GM18907 (cell line): ENCODE data around the gene CMTM3.
"Not testable (repeated sequence)": the region's sequence is repeated elsewhere in the genome, so short reads cannot be mapped to it uniquely, and the experiment has no call there.

Experiments used
- ATAC-seq: cut with Tn5 transposase; IDR thresholded peaks from one replicate; pipeline ENCODE4 v1.9.1; 2021; ENCODE audit warnings: mild to moderate bottlenecking, moderate library complexity; ENCODE audit not compliant: unreplicated experiment

CMTM3 gene

DNA sequence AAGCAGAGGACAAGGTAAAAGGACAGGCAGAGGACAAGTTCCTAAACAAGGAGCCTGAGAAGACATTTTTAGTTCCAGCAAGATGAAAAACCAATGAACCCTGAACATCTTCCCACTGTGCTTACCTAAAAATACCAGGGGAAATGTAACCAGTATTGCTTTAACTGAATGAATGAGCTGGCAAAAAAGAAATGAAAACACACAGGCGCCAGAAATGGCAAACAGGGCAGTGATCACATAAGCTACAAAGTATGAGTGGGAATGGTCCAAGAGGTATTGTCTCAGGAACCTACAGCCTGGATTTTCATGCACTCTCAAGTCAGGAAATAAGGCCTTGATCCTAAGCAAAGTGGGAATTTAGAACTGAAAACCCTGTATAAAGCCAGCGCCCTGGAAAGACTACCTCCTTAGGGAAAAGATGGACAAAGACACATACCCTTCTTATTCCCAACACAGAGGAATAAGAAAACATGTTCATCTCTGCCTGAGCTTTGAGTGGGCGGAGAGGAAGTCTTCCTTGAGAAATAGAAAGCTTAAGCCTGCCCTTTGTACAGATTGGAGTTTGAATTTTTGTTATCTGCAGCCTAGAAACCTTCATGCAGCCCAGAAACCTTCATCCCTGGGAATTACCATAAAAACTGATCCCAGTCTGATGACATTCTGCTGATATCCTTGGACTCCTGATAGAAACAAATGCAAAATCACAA lies 23.1 kb upstream of the CMTM3 start:
- ATAC-seq: no peak

DNA sequence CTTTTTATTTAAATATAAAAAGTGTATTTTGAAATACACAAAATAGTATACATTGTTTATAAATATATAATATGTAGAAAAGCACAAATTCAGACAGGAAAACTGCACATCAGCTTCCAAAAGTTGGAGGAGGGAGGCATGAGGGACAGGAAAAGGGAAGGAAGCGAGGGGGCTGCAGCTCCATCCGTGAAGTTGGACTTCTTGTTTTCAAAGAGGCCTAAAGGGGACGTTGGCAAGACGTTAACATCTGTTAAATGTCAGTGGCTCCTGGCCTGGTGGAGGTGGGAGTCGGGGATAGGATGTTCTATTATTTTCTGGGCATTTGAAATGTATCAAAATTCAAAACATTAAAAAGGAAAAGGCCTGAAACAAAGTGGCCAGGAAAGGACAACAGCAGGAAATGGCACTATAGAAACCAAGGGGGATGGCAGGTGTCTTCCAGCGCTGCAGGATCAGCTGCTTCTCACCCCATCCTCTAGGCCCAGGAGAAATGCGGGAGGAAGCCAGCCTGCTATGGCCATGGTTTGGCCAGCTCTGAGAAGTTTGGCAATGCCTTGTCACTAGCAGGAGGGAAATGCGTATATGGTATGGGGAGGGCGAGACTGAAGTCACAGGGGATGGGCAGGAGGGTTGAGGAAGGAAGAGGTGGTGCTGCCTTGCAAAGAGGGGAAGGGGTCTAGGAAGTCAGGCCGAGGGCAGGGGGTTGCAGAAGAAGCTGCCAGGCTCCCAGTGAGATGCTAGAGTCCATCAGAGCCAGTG lies 18.8 kb upstream of the CMTM3 start:
- no peak for ATAC-seq

DNA sequence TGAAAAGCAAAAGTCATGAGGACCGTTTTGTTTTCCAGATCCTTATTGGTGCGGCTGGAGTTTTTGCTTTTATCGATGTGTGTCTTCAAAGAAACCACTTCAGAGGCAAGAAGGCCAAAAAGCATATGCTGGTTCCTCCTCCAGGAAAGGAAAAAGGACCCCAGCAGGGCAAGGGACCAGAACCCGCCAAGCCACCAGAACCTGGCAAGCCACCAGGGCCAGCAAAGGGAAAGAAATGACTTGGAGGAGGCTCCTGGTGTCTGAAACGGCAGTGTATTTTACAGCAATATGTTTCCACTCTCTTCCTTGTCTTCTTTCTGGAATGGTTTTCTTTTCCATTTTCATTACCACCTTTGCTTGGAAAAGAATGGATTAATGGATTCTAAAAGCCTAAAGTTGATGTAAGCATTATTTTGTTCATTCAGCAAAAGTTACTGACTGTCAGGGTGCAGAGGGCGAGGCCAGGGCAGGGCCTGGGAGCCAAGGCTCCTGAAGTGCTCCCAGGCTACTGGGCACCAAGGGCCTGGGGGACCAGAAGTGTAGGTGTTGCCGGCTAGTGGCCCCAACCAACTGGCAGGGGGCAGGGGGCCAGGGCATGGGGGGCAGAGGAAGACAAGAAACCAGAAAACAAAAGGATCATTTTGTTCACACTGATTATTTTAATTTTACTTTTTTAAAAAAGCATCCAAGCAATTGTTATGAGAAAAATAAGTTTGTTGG lies 16.5 kb upstream of the CMTM3 start:
- no peak for ATAC-seq

DNA sequence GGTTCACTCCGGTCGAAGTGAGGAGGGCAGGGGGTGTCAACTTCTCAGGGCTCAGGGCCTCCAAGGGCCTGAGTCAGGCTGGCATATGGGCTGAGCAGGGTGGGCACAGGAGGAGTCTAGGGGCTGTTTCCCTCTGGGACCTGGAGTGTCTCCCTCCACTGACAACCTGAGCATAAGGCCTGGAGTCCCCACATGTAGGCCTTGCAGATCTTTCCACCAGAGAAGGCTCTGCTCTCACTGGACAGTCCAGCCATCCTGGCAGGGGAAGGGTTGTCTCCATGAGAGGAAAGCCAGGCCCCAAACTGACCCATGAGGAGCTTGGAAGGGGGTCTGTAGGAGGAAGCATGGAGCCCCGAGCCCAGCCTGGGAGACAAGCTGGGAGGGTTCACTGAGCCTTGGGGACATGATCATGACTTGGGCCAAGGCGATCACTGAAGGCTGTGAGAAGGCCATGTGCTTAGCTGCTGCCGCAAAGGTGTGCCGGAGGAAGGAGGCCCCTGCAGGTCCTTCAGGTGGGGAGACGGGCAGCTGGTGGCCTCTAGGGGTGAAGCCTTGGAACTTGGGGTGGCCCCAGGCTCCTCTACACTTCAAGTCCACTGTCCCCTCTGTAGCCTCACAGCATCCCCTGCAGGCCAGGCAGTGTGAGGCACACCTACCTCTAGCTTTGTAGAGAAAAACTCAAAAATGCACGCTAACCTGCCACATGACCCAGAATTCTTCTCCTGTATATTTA lies 15.4 kb upstream of the CMTM3 start:
- no peak for ATAC-seq

DNA sequence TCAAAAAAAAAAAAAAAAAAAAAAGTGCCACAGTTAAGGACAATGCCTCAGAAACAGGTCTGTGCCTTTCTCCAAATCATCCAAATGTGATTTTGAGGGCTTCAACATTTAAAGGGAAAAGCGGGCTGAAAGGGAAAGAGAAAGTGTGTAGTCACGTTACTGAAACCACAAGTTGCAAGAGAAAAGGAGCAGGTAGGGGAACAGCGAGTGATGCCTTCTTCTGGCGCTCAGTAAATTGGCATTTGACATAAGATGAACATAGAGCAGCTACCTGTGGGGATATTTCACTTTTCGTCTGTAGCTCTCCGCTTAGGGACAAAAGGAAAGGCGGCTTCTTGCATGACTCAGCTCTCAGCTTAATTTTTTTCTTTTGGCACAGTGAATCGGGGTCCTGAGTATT lies 14.2 kb upstream of the CMTM3 start:
- ATAC-seq: no peak

DNA sequence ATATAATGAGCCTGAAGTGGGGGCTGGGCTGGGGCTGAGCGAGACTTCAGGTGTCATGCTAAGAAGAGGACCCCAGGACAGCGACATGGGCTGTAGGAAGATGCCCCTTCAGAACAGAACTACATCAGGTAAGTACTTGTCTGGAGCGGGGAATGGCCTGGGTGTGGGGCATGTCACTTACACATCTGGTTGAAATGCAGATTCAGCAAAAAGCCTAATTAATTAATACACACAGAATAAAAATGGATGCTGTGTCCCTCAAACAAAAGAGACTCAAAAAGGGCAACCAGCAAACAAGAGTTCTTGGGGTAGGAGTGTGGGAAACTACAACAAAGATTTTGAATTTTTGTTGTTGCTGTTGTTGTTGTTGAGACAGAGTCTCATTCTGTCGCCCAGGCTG lies 13.5 kb upstream of the CMTM3 start:
- ATAC-seq: no peak

DNA sequence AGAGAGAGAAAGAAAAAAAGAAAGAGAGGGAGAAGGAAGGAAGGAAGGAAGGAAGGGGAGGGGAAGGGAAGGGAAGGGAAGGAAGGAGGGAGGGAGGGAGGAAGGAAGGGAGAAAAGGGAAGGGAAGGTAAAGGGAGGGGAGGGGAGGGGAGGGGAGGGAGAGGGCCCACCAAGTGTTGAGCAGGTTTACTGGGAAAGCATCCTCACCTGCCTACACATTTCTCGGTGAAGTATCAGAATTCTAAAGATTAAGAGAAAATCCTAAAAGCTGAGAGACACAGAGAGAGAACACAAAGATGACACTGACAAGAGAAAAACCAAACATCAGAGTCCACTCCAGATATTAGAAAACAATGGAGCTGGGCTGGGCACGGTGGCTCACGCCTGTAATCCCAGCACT lies 12.3 kb upstream of the CMTM3 start:
- ATAC-seq: no peak

DNA sequence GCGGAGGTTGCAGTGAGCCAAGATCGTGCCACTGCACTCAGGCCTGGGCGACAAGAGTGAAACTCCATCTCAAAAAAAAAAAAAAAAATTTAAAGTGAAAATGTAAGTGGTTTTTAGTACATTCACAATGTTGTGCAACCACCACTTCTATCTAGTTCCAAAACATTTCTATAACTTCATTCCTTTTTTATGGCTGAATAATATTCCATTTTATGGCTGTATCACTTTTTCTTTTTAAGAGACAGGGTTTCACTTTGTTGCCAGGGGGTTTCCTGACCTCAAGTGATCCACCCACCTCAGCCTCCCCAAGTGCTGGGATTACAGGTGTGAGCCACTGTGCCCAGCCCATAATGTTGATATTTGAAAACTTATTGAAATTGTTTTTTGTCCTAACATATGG lies 11.7 kb upstream of the CMTM3 start:
- ATAC-seq: no peak

DNA sequence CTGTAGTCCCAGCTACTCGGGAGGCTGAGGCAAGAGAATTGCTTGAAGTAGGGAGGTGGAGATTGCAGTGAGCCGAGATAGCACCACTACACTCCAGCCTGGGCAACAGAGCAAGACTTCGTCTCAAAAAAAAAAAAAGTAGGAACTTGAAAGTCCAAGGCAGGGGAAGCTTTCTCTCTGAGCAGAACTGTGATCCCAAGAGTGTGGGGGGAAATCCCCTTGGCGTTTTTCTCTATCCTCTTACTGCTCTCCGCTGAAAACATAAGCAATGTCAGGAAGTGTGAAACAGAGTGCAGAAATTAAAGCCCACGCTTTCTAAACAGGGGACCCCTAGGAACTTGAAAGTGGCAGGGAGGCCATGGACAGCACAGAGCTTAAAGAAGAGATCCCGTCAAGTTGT lies 9.8 kb upstream of the CMTM3 start:
- no peak for ATAC-seq

DNA sequence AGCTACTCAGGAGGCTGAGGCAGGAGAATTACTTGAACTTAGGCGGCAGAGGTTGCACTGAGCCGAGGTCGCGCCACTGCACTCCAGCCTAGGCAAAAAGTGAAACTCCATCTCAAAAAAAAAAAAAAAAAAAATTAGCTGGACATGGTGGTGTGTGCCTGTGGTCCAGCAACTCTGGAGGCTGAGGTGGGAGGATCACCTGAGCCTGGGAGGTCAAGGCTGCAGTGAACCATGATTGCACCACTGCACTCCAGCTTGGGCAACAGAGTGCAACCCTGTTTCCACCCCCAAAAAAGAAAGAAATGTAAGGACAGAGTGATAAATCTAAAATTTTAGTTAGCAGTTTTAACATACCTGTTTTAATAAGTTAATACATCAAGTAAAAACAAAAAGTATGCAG lies 7.9 kb upstream of the CMTM3 start:
- not testable (repeated sequence) for ATAC-seq

DNA sequence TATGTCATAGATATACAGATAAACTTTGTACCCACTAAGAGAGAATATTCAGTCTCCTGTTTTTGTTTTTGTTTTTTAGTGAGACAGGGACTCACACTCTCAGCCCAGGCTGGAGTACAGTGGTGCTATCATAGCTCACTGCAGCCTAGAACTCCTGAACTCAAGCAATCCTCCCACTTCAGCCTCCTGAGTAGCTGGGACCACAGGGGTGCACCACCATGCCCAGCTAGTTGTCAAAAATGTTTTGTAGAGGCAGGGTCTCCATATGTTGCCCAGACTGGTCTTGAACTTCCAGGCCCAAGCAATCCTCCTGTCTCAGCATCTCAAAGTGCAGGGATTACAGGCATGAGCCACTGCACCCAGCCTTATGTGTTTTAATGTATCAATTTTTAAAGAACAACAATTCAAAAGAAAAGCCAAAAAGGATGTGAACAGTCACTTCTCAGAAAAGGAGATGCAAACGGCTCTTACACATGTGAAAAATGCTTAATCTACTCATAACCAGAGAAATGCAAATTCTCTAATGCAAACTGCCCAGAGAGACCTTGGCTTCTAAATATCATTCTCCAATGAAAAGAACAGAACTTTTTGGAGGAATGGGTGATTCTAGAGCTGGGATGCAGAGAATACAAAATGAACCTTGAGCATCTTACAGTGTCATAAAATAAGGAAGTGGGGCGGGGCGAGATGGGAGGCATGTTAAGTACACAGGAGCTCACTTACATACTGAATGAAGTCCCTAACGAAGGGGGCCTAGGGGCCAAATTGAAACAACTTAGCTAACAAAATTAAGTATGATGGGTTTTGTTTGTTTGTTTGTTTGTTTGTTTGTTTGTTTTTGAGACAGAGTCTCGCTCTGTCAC lies 7.3 kb upstream of the CMTM3 start:
- ATAC-seq: no peak

DNA sequence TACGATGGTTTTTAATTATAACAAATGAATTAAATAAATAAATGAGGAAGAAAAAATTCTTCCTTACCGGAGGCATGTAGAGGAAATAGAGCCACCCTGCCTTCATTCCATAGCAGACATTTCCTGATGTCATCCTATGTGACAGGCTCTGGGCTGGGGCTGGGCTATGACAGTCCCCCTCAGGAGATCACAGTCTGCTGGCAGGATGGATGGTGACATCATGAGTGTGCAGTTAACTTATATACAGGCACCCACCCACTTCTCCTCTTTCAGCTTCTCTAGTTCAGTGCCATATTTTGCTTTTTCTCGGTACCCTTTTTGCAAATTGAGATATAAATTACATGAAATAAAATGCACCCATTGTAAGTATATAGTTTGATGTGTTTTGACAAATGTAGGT lies 6.4 kb upstream of the CMTM3 start:
- ATAC-seq: no peak

DNA sequence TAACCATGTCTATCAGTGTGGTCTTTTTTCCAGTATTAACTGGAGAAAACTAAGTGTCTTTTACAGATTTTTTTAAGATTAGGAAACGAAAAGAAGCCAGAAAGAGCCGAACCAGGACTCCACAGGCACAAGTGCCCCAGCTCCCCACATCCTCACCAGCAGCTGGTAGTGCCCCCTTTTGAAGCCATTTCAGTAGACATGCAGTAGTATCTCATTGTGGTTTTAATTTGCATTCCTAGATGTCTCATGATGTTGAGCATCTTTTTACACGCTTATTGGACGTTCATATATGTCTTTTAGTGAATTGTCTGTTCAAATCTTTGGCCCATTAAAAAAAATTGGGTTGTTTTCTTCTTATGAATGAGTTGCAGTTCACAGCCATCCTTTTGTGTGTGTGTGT lies 4.8 kb upstream of the CMTM3 start:
- no peak for ATAC-seq

DNA sequence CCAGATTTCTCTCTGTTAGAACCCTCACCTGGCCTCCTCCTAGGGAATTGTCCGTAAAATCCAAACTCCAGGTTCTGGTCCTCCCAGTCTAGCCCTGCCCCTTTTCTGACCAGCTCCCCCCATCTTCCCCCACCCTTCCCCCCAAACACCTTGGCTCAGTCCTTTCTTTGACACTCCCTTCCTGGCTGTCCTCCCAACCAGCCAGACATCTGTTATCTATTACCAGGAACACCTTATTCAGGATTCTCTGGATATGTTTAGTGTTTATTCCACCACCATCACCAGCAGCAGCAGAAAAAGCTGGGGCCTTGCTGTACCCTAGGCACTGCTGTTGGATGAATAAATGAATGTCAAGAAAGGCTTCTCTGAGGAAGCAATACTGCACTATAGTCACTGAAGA lies 4.0 kb upstream of the CMTM3 start:
- no peak for ATAC-seq

DNA sequence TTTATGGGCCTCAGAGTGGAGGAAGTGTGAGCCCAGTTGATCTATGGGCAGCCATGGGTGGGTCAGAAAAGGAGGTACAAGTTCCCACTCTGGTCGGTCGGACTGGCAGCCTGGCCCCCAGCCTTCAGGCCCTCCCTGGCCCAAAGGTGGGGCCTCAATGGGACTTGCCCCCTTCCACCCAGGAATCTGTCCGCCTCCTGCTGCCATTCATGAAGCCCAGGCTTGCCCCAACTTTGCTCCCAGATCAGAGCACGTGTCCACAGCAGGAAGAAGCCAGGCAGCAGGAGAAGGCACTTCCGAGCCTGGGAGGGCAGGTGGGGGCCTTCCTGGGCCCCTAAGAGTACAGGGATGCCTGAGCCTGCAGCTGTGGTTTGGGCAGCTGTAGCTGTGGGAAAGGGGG lies 3.0 kb upstream of the CMTM3 start:
- ATAC-seq: no peak

DNA sequence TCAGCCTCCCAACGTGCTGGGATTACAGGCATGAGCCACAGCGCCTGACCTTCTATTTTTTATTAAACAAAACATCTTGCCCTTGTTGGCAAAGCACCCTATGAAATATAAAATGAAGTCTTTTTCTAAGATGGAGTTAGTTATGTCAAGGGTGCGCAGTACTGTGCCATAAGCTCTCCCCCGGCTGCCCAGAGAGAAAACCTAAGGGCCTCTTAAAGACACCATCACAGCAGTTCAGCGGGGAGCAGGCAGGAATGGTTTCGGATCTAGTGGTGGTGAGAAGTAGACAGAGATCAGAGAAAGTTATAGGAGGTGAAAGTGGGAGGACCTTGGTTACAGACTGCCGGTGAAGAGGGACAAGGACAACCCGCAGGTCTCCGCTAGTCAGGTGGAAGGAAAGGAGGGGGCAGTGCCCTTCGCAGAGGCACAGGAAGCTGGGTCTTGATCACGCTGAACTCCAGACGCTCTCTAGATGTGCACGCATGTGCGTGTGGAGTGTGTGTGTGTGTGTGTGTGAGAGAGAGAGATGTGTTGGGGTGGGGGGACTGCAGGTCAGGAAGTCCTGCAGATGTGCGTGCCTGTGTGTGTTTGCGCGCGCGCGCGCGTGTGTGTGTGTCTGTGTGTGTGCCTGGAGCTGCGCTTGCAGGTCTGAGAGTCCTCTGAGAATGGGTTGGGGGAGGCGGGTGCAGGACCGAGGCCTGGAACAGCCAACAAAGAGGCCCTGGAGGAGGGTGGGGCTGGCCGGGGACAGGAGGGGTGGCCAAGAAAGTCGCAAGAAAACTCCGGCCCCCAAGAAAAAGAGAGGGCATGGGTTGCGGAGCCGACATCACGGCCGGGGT lies 748 bp upstream of the CMTM3 start:
- ATAC-seq: no peak

DNA sequence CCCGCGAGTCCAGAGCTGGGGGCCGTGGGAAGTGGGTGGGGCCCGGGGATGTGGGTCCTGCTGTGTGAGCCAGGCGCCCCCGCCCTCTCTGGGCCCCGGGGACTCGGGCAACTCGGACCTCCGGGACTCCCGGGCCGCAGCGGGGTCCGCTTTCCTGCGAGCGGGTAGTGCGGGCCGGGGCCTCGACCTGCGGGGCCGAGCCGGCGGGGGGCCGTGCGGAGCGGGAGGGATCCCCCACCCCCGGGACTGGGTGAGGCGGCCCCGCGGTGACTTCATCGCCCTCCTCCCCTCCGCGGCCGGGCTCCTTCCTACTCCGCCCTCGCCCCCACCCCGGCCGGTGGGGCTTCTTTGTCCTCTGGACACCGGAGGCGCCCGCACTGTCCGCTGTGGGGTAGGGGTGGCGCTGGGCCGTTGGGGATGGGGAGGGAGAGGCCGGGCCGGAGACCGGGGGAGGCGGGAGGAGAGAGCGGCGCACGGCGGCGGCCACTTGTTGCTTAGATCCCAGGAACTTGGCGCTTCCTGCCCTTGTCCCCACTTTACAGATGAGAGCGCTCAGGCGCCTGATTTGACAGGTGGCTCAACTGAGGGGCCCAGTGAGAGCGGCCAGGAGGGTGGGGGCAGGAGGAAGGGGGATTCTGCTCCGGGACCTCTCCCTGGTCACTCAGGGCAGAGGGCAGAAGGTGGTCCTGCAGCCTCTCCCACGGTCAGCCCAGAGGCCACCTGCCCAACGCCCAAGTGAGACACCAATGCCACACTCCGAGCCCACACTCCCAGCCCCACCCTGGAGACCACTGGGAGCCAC lies 874 bp downstream of the CMTM3 start:
- peak; percentile 3 for ATAC-seq

DNA sequence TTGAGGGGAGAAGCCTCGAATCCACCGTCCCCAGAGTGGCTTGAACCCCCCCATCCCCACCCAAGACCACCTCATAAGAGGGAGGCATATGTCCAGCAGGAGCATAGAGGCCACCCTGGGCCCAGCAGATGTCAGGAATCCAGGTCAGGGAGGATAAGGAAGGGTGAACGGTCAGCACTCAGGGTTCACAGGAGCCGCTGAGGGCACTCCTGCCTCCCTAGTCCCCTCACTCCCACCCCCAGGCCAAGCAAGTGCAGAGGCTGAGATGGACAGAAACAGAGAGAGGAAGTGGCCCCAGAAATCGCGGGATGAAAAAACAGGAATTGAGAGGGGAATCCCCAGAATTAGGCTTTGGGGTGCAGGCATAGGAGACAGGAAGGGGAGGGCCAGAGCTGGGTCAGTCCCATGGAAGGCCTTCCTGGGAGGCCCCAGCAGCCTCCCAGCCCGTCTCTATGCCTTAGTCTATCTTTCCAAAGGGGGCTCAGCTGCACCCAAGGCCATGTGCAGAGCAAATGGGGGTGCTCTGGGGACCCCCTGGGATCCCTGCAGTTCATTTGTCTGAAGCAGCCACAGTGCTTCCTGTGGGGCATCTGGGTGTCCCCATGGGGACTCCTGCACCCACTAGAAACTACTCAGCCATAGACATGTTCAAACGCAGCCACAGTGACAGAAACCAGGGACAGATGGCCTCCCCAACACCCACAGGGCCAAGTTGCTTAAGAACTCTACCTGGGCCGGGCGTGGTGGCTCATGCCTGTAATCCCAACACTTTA lies 1.7 kb downstream of the CMTM3 start:
- peak; percentile 65 for ATAC-seq
